Measurements from ENCODE around the gene ANKLE2. TPM values are rescaled to one million over a fixed set of nuclear protein-coding genes. Genes with fewer than 3 reads are reported as not detected.
"Not testable (repeated sequence)": the region's sequence is repeated elsewhere in the genome, so short reads cannot be mapped to it uniquely, and the experiment has no call there.

ANKLE2 gene
- total RNA-seq, 2 donors from 2014 or later, result 41.2 to 50.0 TPM

DNA sequence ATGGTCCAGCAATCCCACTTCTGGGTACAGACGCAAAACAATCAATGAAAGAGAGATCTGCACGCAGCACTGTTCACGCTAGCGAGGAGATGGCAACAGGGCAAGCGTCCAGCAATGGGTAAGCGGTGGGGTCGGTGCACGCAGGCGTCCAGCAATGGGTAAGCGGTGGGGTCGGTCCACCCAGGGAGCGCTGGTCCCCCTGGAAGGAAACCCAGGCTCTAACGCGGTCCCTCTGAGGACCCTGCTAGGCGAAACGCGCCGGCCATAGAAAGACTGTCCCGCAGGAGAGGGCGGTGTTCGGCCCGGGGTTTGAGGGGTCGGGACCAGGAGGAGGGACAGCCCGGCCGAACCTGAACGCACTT, 51.6 kb downstream of the ANKLE2 start:
- ATAC-seq (peak; percentile 37), DNase-seq (no peak)
- intact Hi-C loops (cut with DNase I, micrococcal nuclease), result no loop called here

GRCh38 chr12:132708150-132708549, 53.5 kb downstream of the ANKLE2 start:
- DNase-seq, result no peak
- no peak for ATAC-seq
- intact Hi-C loops (cut with DNase I, micrococcal nuclease), result no loop called here

DNA sequence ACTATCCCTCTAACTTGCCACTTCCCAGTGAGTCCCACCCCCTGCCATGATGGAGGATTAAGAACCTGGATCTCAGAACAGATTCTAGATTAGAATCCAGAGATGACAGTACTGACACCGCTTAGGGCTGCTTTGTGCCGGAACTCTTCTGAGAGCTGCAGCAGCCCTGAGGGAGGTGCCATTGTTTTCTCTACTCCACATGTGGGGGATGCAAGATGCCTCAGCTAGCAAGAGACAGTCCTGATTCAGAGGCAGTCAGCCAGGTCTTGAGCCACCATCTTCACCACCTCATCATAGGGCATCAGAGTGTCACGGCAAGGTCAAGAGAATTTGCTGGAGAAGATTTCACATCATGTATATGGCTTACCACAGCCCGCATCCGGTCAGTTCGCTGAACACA, 54.4 kb downstream of the ANKLE2 start:
- intact Hi-C loops (cut with DNase I, micrococcal nuclease), result no loop called here
- ATAC-seq, result no peak

DNA sequence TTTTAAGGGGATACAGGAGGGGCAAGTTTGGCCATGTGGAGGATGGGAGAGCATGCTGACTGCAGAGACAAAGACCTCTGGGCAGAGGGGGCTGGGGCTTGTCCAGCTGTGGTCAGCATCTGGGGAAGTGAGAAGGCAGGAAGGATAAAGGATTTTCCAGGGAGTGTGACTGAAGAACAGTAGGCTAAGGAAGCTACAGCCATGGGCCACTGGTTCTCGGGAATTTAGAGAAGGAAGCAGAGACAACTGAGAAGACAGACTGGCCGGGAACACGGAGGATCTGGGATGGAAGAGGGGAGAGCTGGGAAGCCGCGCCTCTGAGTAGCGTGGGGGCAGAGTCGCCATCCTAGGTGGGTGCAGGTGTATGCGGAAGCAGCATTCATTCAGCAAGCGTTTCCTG, 58.0 kb downstream of the ANKLE2 start:
- intact Hi-C loops (cut with DNase I, micrococcal nuclease), result no loop called here
- DNase-seq (no peak), ATAC-seq (no peak)

More for the DNA sequence above, 54.4 kb downstream of the ANKLE2 start:
- no peak for DNase-seq

DNA sequence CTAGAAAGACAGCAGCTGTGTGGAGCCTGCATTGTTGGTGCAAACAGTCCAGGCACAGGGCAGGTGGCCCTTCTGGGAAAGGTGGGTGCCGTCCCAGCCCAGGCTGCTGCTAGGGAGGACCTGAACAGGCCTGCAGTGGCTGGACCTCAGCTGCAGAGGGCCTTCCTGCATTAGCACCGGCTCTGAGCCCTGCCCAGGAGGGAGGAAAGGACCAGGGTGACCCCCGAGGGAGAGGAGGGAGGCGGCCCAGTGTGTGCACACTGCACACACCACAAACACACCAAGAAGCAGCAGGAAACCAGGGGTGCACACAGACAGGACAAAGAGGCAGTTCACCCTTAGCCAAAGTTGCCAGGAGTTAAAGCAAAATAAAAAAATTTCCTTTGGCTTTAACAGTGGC, 59.0 kb downstream of the ANKLE2 start:
- ATAC-seq, result no peak
- intact Hi-C loops (cut with DNase I, micrococcal nuclease), result no loop called here
- no peak for DNase-seq

GRCh38 chr12:132700212-132700822, 61.3 kb downstream of the ANKLE2 start:
- DNase-seq (no peak), ATAC-seq (no peak)
- intact Hi-C loops (cut with DNase I, micrococcal nuclease), result no loop called here

DNA sequence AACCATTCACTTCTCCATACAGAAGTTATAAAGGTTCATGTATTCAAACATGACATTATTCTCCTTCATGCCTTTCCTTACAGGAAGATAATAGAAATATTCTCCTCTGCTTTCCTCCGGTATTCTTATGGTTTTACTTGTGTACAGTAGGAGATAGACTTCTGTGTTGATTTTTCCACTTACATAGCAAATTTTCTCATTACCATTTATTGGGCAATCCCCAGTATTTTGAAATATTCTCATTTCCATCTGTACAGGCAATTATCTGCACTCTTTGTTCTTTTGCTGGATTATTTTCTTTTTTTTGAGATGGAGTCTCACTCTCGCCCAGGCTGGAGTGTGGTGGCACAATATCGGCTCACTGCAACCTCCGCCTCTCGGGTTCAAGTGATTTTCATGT, 63.3 kb downstream of the ANKLE2 start:
- DNase-seq (no peak), ATAC-seq (no peak)
- intact Hi-C loops (cut with DNase I, micrococcal nuclease), result no loop called here

- intact Hi-C loops (cut with DNase I, micrococcal nuclease), result no loop called here
- ATAC-seq, result peak; percentile 15
Observed at GRCh38 chr12:132695431-132695830, 66.2 kb downstream of the ANKLE2 start.

DNA sequence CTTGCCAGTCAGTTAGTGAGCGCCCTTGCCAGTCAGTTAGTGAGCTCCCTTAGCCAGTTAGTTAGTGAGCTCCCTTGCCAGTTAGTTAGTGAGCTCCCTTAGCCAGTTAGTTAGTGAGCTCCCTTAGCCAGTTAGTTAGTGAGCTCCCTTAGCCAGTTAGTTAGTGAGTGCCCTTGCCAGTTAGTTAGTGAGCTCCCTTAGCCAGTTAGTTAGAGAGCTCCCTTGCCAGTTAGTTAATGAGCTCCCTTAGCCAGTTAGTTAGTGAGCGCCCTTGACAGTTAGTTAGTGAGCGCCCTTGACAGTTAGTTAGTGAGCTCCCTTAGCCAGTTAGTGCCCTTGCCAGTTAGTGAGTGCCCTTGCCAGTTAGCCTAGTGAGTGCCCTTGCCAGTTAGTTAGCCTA, 66.7 kb downstream of the ANKLE2 start:
- ATAC-seq; DNase-seq; intact Hi-C loops (cut with DNase I, micrococcal nuclease): not testable (repeated sequence)

More at GRCh38 chr12:132695431-132695830, 66.2 kb downstream of the ANKLE2 start:
- no peak for DNase-seq

- DNase-seq; ATAC-seq; intact Hi-C loops (cut with DNase I, micrococcal nuclease): not testable (repeated sequence)
Observed at GRCh38 chr12:132692030-132692429, 69.6 kb downstream of the ANKLE2 start.

GRCh38 chr12:132690112-132690511, 71.5 kb downstream of the ANKLE2 start:
- ATAC-seq (no peak), DNase-seq (no peak)
- intact Hi-C loops (cut with DNase I, micrococcal nuclease), result no loop called here

GRCh38 chr12:132689227-132689626, 72.4 kb downstream of the ANKLE2 start:
- intact Hi-C loops (cut with DNase I, micrococcal nuclease), result no loop called here
- ATAC-seq, result peak; percentile 76
- DNase-seq, result peak; percentile 63 to 71

- peak; percentile 94 to 99 for DNase-seq
- ATAC-seq, result peak; percentile 91
- intact Hi-C loops (cut with DNase I, micrococcal nuclease), result no loop called here
Observed at GRCh38 chr12:132687211-132688164, 74.1 kb downstream of the ANKLE2 start, which contains the start of the genes POLE and PXMP2. TSS of gene POLE (minus strand) at chr12:132687342. CDS start at chr12:132687315, 27 bp downstream. TSS of gene PXMP2 (plus strand) at chr12:132687587. CDS start at chr12:132687671, 84 bp downstream.

- ATAC-seq, result no peak
- no peak for DNase-seq
- intact Hi-C loops (cut with DNase I, micrococcal nuclease), result no loop called here
Observed at GRCh38 chr12:132686825-132687210, 74.8 kb downstream of the ANKLE2 start.

GRCh38 chr12:132685400-132685799, 76.2 kb downstream of the ANKLE2 start:
- ATAC-seq (no peak), DNase-seq (no peak)
- intact Hi-C loops (cut with DNase I, micrococcal nuclease), result no loop called here

DNA sequence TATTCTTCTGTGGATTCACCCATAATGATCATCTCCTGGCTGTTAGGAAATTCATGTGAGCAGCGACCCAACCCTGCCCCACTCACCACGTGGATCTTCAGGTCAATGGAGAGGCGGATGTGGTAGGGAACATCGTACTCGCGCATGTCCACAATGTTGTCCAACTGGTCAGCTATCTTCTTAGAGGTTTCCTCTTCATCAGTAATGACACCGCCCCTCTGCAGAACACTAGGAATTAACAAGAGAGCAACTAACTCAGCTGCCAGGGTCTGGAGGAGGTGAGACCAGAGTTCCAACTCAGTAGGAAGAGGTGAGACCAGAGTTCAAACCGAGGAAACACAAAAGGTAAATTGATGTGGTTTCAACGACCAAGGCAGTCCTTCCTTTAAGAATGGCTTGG, 84.1 kb downstream of the ANKLE2 start:
- ATAC-seq (no peak), DNase-seq (no peak)
- intact Hi-C loops (cut with DNase I, micrococcal nuclease), result no loop called here

- ATAC-seq, result peak; percentile 96
- DNase-seq, result peak in 1 of 2 donors; percentile 78
- intact Hi-C loops (cut with DNase I, micrococcal nuclease), result no loop called here
Observed at GRCh38 chr12:132675757-132676432, 85.7 kb downstream of the ANKLE2 start.
